ENCODE results near the gene ARG2.

- TF ChIP-seq RCOR1 (conservative IDR thresholded peaks at IDR 0.05; ENCODE audit: low read depth, low read length) (no peak), HDAC2 (IDR thresholded peaks at IDR 0.05) (no peak), CTCF (IDR thresholded peaks at IDR 0.05 in 2 of 3, conservative IDR thresholded peaks at IDR 0.05 in 1 of 3; ENCODE audit: control insufficient read depth in 2 of 3, extremely low read depth in 1 of 3, insufficient read depth in 1 of 3, low read depth in 3 of 3, low read length in 3 of 3) (no peak), SP1 (IDR thresholded peaks at IDR 0.05; ENCODE audit: low read depth, low read length) (no peak)
Measured at GRCh38 chr14:67571991-67572323, 47.8 kb upstream of the ARG2 start.
